Heart right ventricle (tissue), 16 donors: ENCODE results near the gene RAD51B. TPM values are rescaled to one million over a fixed set of nuclear protein-coding genes. Genes with fewer than 3 reads are reported as not detected.

Experiments
- ATAC-seq, 8 donors: fragments of 200-7000 bp; cut with Tn5 transposase; one replicate each; pipeline ENCODE4 v1.9.1; 2020; ENCODE audit warnings: mild to moderate bottlenecking in 8 of 8, moderate library complexity in 8 of 8, moderate number of reproducible peaks in 1 of 8
- DNase-seq, 2 donors: peaks; one replicate each; pipeline ENCODE4 v3.0.0-alpha.2; 2020
- H3K27ac ChIP-seq, 10 donors: fragments of 200-600 bp; sonication (generic) in 2 of 10; one replicate each; pipeline versions ENCODE4 v1.5.0 to v1.8.0; 2020 to 2022; ENCODE audit warnings: mild to moderate bottlenecking in 3 of 10
- H3K27me3 ChIP-seq, 7 donors: fragments of 200-600 bp; one replicate each; pipeline ENCODE4 v1.8.0; 2021 to 2022; ENCODE audit warnings: mild to moderate bottlenecking in 2 of 7
- H3K36me3 ChIP-seq, 9 donors: fragments of 200-600 bp; sonication (generic) in 1 of 9; one replicate each; pipeline versions ENCODE4 v1.5.0 to v1.8.0; 2020 to 2022; ENCODE audit warnings: mild to moderate bottlenecking in 2 of 9
- H3K4me1 ChIP-seq, 9 donors: fragments of 200-600 bp; sonication (generic) in 1 of 9; one replicate each; pipeline versions ENCODE4 v1.5.0 to v1.8.0; 2020 to 2022; ENCODE audit warnings: mild to moderate bottlenecking in 4 of 9
- H3K4me3 ChIP-seq, 10 donors: fragments of 200-600 bp; sonication (generic) in 2 of 10; one replicate each; pipeline versions ENCODE4 v1.5.0 to v1.8.0; 2020 to 2022; ENCODE audit warnings: mild to moderate bottlenecking in 7 of 10, moderate library complexity in 2 of 10
- H3K9me3 ChIP-seq, 11 donors: fragments of 200-600 bp in 10 of 11; sonication (generic) in 2 of 11; one replicate each; pipeline versions ENCODE4 v1.5.0 to v1.8.0; 2013 to 2022; ENCODE audit warnings: mild to moderate bottlenecking in 2 of 11, control low read depth in 1 of 11, moderate library complexity in 1 of 11
- CTCF ChIP-seq, 9 donors: fragments of 200-600 bp; sonication (generic) in 2 of 9; IDR thresholded peaks; one replicate each; pipeline versions ENCODE4 v1.5.0 to v1.8.0; 2021 to 2022; ENCODE audit warnings: antibody characterized with exemption in 9 of 9, mild to moderate bottlenecking in 5 of 9, moderate library complexity in 1 of 9
- WGBS, 2 donors: extraction: QIAGEN DNeasy Blood & Tissue Kit; methylation state at CpG; one replicate each; pipeline ENCODE4 v1.1.7; 2013; ENCODE audit warnings: inconsistent platforms in 1 of 2; 5-methylcytosine and 5-hydroxymethylcytosine counted together
- intact Hi-C, 10 donors: fragments of 100-400 bp; cut with DNase I; formaldehyde crosslinking; loops; one replicate each; pipeline versions ENCODE4 v1.11.1 to v1.14.2; 2022
- polyA plus RNA-seq, 2 donors: library from polyadenylated mRNA; stranded (reverse); fragments of 200-250 nt; gene quantifications; one replicate each; pipeline ENCODE4 v1.2.3, GENCODE V29; 2013
- total RNA-seq, 10 donors: library from RNA; stranded (reverse); fragmentation: NEBNext Ultra II Directional in 3 of 10; extraction: Animal tissue kit (Norgen Biotek cat#: 25700) in 3 of 10; gene quantifications; one replicate each; pipeline versions ENCODE4 v1.2.1 to v1.2.4, GENCODE V29; 2021 to 2023
- donor health status: Arrhythmogenic right ventricular cardiomyopathy.
- donor health status: ischemic (EF 13 %, LVEDD 7.1; RV severe dilation, severe dysfunction).
- donor health status: healthy with polysubstance abuse.
- donor health status: DM: no; HTN: yes; CAD: no.
- donor health status: DM: no; HTN: no; CAD: no.
- donor health status: ischemic (EF 25% LVEDD 6.9; RV normal size, moderate dysfunction).
- donor health status: ischemic (EF 25% LVEDD 5.7; RV mildly dilated, moderate dysfunction).
- donor health status: healthy.
- donor health status: DM: yes; HTN: yes; CAD: no.
- donor health status: Ischemic cardiomyopathy.
- donor health status: ischemic (EF 35%, LVEDD 5.7; RV mildly dilated, moderate dysfunction).
- donor health status: nonischemic (EF 11% LVEDD 7.7; RV severe dilation, severe dysfunction).
- donor health status: DM: yes; HTN: yes; CAD: no.
- donor health status: PGD.
- donor health status: ischemic (EF 29% LVEDD 5.4; RV normal size, mild dysfunction).
- donor health status: nonischemic (EF 23%, LVEDD 6.1; RV moderate dilation, normal function).

The RAD51B gene
- total and polyA plus RNA-seq, 12 donors, result 0.88 to 8.6 (median 3.5) TPM

GRCh38 chr14:68148276-68148675 lies 328.7 kb downstream of the RAD51B start:
- TF ChIP-seq CTCF (IDR thresholded peaks at IDR 0.05), result no peak
- 96 to 98% methylated on average over 3 of the region's 3 CpGs for WGBS, 2 donors
- Histone ChIP-seq H3K36me3 (no peaks in the 10 kb centered on the region), H3K4me1 (peaks cover 5 to 27% (median 17%) of the 10 kb centered on the region in 9 donors), H3K4me3 (no peak overlapping the region), H3K9me3 (peaks cover 0 to 33% (median 9%) of the 10 kb centered on the region in 11 donors), H3K27me3 (no peaks in the 10 kb centered on the region), H3K27ac (no peak overlapping the region)
- DNase-seq (no peak), ATAC-seq (no peak)
- intact Hi-C loops, result loop anchor here in 3 of 10 donors (5.0 to 10.0 kb wide), 2 partner anchors 84 to 667 kb away; no protein-coding TSS in a partner anchor

GRCh38 chr14:68148763-68149162 lies 329.2 kb downstream of the RAD51B start:
- no peak for TF ChIP-seq CTCF (IDR thresholded peaks at IDR 0.05)
- ATAC-seq (no peak), DNase-seq (no peak)
- peaks cover 0 to 33% (median 9%) of the 10 kb centered on the region in 11 donors for H3K9me3 ChIP-seq
- no peak overlapping the region for H3K4me3 ChIP-seq
- H3K27me3 ChIP-seq, result no peaks in the 10 kb centered on the region
- H3K36me3 ChIP-seq, result no peaks in the 10 kb centered on the region
- peaks cover 0 to 22% (median 13%) of the 10 kb centered on the region in 9 donors for H3K4me1 ChIP-seq
- intact Hi-C loops, result loop anchor here in 3 of 10 donors (5.0 to 10.0 kb wide), 2 partner anchors 84 to 666 kb away; no protein-coding TSS in a partner anchor
- H3K27ac ChIP-seq, result no peak overlapping the region

- intact Hi-C loops, result no loop called here
- Histone ChIP-seq H3K4me1 (peaks cover 0 to 3% (median 0%) of the 10 kb centered on the region in 9 donors), H3K36me3 (no peaks in the 10 kb centered on the region), H3K4me3 (no peak overlapping the region), H3K27me3 (no peaks in the 10 kb centered on the region), H3K27ac (no peak overlapping the region), H3K9me3 (peaks cover 0 to 35% (median 4%) of the 10 kb centered on the region in 11 donors)
- ATAC-seq (no peak), DNase-seq (no peak)
- 92 to 94% methylated on average over 1 of the region's 1 CpG for WGBS, 2 donors
- TF ChIP-seq CTCF (IDR thresholded peaks at IDR 0.05), result no peak
Observed at GRCh38 chr14:68153275-68153674, 333.7 kb downstream of the RAD51B start.

GRCh38 chr14:68154275-68154674 lies 334.7 kb downstream of the RAD51B start:
- ATAC-seq (no peak), DNase-seq (no peak)
- H3K4me1 ChIP-seq, result peaks cover 0 to 10% (median 0%) of the 10 kb centered on the region in 9 donors
- TF ChIP-seq CTCF (IDR thresholded peaks at IDR 0.05), result no peak
- no peaks in the 10 kb centered on the region for H3K36me3 ChIP-seq
- WGBS, 2 donors, result 89 to 91% methylated on average over 2 of the region's 2 CpGs
- H3K27ac ChIP-seq, result no peak overlapping the region
- H3K27me3 ChIP-seq, result no peaks in the 10 kb centered on the region
- H3K9me3 ChIP-seq, result peaks cover 0 to 28% (median 0%) of the 10 kb centered on the region in 11 donors
- no peak overlapping the region for H3K4me3 ChIP-seq
- intact Hi-C loops, result no loop called here
